ENCODE results near the gene IRF2. TPM values are rescaled to one million over a fixed set of nuclear protein-coding genes. Genes with fewer than 3 reads are reported as not detected.

The IRF2 gene
- polyA plus RNA-seq, 1 donor (not counting 4 experiments of a cell fraction or from before 2014, with no cell fraction given), result 23.8 TPM

GRCh38 chr4:184357772-184358171, 116.6 kb downstream of the IRF2 start:
- Histone ChIP-seq H2AFZ (ENCODE audit: control insufficient read depth, low read length) (no peak overlapping the region), H3K27me3 (ENCODE audit: control insufficient read depth, extremely low read depth, insufficient read depth, low read length) (no peaks in the 10 kb centered on the region), H3K9me1 (ENCODE audit: control insufficient read depth, extremely low read depth, insufficient read depth, low read length) (no peaks in the 10 kb centered on the region), H3K36me3 (ENCODE audit: control insufficient read depth in 2 of 2, extremely low read depth in 1 of 2, insufficient read depth in 2 of 2, low read length in 2 of 2) (no peaks in the 10 kb centered on the region), H4K20me1 (ENCODE audit: control insufficient read depth, extremely low read depth, insufficient read depth, low read length) (no peaks in the 10 kb centered on the region), H3K4me1 (ENCODE audit: control insufficient read depth, extremely low read depth, insufficient read depth, low read length) (peaks cover 18% of the 10 kb centered on the region), H3K9ac (ENCODE audit: control insufficient read depth, extremely low read depth, insufficient read depth, low read length) (no peak overlapping the region), H3K9me3 (ENCODE audit: control insufficient read depth, low read depth, low read length) (no peaks in the 10 kb centered on the region), H3K79me2 (ENCODE audit: control insufficient read depth, insufficient read depth, low read length) (no peaks in the 10 kb centered on the region), H3K4me3 (ENCODE audit: control insufficient read depth in 2 of 3, extremely low read depth in 1 of 3, insufficient read depth in 2 of 3, low read depth in 1 of 3, low read length in 3 of 3) (no peak overlapping the region), H3K4me2 (ENCODE audit: control insufficient read depth, extremely low read depth, insufficient read depth, low read depth, low read length) (no peak overlapping the region), H3K27ac (ENCODE audit: control insufficient read depth, insufficient read depth, low read length) (no peak overlapping the region)
- dilution Hi-C loops (cut with MboI; ENCODE audit: extremely low pct_ligation_motif_present, low sequenced_read_pairs), result no loop called here
- DNase-seq (ENCODE audit: low read depth, low spot score) (no peak), FAIRE-seq (no peak)
- TF ChIP-seq CTCF (optimal IDR thresholded peaks at IDR 0.05 in 1 of 3, IDR thresholded peaks at IDR 0.05 in 1 of 3, conservative IDR thresholded peaks at IDR 0.05 in 1 of 3; ENCODE audit: extremely low read depth in 1 of 3, insufficient read depth in 2 of 3, low read length in 3 of 3) (no peak), EZH2 (IDR thresholded peaks at IDR 0.05; ENCODE audit: low read length) (no peak)

GRCh38 chr4:184357165-184357564, 117.2 kb downstream of the IRF2 start:
- no peak overlapping the region for H3K4me3 ChIP-seq (ENCODE audit: control insufficient read depth in 2 of 3, extremely low read depth in 1 of 3, insufficient read depth in 2 of 3, low read depth in 1 of 3, low read length in 3 of 3)
- no peak overlapping the region for H3K27ac ChIP-seq (ENCODE audit: control insufficient read depth, insufficient read depth, low read length)
- no peaks in the 10 kb centered on the region for H3K9me3 ChIP-seq (ENCODE audit: control insufficient read depth, low read depth, low read length)
- no peak overlapping the region for H3K4me2 ChIP-seq (ENCODE audit: control insufficient read depth, extremely low read depth, insufficient read depth, low read depth, low read length)
- H2AFZ ChIP-seq (ENCODE audit: control insufficient read depth, low read length), result no peak overlapping the region
- no peaks in the 10 kb centered on the region for H3K36me3 ChIP-seq (ENCODE audit: control insufficient read depth in 2 of 2, extremely low read depth in 1 of 2, insufficient read depth in 2 of 2, low read length in 2 of 2)
- H3K27me3 ChIP-seq (ENCODE audit: control insufficient read depth, extremely low read depth, insufficient read depth, low read length), result no peaks in the 10 kb centered on the region
- H3K4me1 ChIP-seq (ENCODE audit: control insufficient read depth, extremely low read depth, insufficient read depth, low read length), result peaks cover 18% of the 10 kb centered on the region
- dilution Hi-C loops (cut with MboI; ENCODE audit: extremely low pct_ligation_motif_present, low sequenced_read_pairs), result no loop called here
- H4K20me1 ChIP-seq (ENCODE audit: control insufficient read depth, extremely low read depth, insufficient read depth, low read length), result no peaks in the 10 kb centered on the region
- H3K79me2 ChIP-seq (ENCODE audit: control insufficient read depth, insufficient read depth, low read length), result no peaks in the 10 kb centered on the region
- FAIRE-seq, result no peak
- H3K9me1 ChIP-seq (ENCODE audit: control insufficient read depth, extremely low read depth, insufficient read depth, low read length), result no peaks in the 10 kb centered on the region
- no peak overlapping the region for H3K9ac ChIP-seq (ENCODE audit: control insufficient read depth, extremely low read depth, insufficient read depth, low read length)
- TF ChIP-seq CTCF (optimal IDR thresholded peaks at IDR 0.05 in 1 of 3, IDR thresholded peaks at IDR 0.05 in 1 of 3, conservative IDR thresholded peaks at IDR 0.05 in 1 of 3; ENCODE audit: extremely low read depth in 1 of 3, insufficient read depth in 2 of 3, low read length in 3 of 3), result no peak
- TF ChIP-seq EZH2 (IDR thresholded peaks at IDR 0.05; ENCODE audit: low read length), result no peak
- no peak for DNase-seq (ENCODE audit: low read depth, low spot score)
